ENCODE results near the gene LRRC2. TPM values are rescaled to one million over a fixed set of nuclear protein-coding genes. Genes with fewer than 3 reads are reported as not detected.

The LRRC2 gene
- total RNA-seq, 1 donor from 2014 or later, result 114 TPM

DNA sequence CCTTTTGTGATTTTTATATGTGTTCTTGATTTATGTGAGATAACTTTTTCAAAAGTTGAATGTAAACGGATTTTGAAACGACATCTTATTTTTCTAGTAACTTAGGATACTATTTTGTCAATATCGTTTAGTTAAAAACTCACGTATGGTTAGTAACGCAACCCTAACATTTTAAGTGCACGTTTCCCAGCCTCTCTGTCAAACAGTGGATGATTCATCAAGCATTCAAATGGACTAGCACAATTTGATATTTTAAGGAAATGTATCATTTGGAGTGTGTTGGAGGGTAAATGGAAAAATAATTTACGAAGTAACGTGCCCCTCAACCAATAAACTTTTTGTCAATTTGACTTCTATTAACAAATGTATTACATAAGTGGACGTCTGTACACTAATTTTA lies 45.0 kb downstream of the LRRC2 start:
- H3K27ac ChIP-seq (replicated peaks), result no peak overlapping the region
- TF ChIP-seq, protein P1, sequence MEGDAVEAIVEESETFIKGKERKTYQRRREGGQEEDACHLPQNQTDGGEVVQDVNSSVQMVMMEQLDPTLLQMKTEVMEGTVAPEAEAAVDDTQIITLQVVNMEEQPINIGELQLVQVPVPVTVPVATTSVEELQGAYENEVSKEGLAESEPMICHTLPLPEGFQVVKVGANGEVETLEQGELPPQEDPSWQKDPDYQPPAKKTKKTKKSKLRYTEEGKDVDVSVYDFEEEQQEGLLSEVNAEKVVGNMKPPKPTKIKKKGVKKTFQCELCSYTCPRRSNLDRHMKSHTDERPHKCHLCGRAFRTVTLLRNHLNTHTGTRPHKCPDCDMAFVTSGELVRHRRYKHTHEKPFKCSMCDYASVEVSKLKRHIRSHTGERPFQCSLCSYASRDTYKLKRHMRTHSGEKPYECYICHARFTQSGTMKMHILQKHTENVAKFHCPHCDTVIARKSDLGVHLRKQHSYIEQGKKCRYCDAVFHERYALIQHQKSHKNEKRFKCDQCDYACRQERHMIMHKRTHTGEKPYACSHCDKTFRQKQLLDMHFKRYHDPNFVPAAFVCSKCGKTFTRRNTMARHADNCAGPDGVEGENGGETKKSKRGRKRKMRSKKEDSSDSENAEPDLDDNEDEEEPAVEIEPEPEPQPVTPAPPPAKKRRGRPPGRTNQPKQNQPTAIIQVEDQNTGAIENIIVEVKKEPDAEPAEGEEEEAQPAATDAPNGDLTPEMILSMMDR (IDR thresholded peaks at IDR 0.05; ENCODE audit: borderline replicate concordance), result no peak
- no peaks in the 10 kb centered on the region for H3K4me1 ChIP-seq
- H3K36me3 ChIP-seq, result peaks cover 55% of the 10 kb centered on the region
- H3K27me3 ChIP-seq (ENCODE audit: low read depth), result no peaks in the 10 kb centered on the region
- H3K4me3 ChIP-seq, result no peak overlapping the region
- intact Hi-C loops (cut with micrococcal nuclease), result no loop called here
- no peaks in the 10 kb centered on the region for H3K9me3 ChIP-seq (replicated peaks)
- DNase-seq, result no peak

DNA sequence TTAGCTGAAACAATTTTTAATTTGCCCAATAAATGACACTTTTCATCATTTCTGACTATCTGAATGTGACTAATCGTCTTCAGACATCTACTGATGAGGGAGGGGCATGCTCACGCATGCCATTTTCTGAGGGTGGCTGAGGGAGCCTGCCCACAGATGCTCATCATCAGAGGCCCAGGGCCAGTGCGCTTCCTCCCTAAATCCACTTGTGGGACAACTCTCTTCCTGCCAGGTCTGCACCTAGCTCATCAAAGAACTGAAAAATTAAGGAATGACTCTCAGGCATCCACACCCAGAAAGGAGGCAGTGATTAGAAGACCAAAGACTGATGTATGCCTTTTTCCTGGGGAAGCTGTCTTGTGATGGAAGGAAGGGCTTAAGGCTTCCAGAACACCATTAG lies 45.6 kb downstream of the LRRC2 start:
- no peaks in the 10 kb centered on the region for H3K27me3 ChIP-seq (ENCODE audit: low read depth)
- no peak overlapping the region for H3K4me3 ChIP-seq
- H3K27ac ChIP-seq (replicated peaks), result no peak overlapping the region
- intact Hi-C loops (cut with micrococcal nuclease), result no loop called here
- DNase-seq, result no peak
- H3K9me3 ChIP-seq (replicated peaks), result no peaks in the 10 kb centered on the region
- TF ChIP-seq, protein P1 (IDR thresholded peaks at IDR 0.05; ENCODE audit: borderline replicate concordance), result no peak
- H3K36me3 ChIP-seq, result peaks cover 49% of the 10 kb centered on the region
- H3K4me1 ChIP-seq, result no peaks in the 10 kb centered on the region

DNA sequence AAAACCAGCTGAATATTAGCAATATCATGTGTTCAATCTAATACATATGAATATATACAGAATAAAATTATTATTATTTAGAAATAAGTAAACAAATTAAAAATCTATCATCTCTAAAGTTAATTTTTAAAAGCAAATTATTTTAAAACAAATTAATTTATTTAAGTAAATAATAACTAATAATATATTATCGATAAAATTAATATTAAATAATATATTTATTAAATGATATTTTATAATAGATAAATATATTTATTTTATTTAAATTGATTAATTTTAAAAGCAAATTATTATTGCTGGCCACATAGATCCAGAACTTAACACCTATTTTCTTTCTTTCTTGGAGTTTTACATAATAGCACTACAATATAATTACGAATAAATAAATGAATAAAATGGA lies 46.1 kb downstream of the LRRC2 start:
- TF ChIP-seq, protein P1 (IDR thresholded peaks at IDR 0.05; ENCODE audit: borderline replicate concordance), result no peak
- H3K4me1 ChIP-seq, result no peaks in the 10 kb centered on the region
- H3K9me3 ChIP-seq (replicated peaks), result no peaks in the 10 kb centered on the region
- DNase-seq, result no peak
- H3K4me3 ChIP-seq, result no peak overlapping the region
- intact Hi-C loops (cut with micrococcal nuclease), result no loop called here
- H3K36me3 ChIP-seq, result peaks cover 44% of the 10 kb centered on the region
- H3K27ac ChIP-seq (replicated peaks), result no peak overlapping the region
- no peaks in the 10 kb centered on the region for H3K27me3 ChIP-seq (ENCODE audit: low read depth)

DNA sequence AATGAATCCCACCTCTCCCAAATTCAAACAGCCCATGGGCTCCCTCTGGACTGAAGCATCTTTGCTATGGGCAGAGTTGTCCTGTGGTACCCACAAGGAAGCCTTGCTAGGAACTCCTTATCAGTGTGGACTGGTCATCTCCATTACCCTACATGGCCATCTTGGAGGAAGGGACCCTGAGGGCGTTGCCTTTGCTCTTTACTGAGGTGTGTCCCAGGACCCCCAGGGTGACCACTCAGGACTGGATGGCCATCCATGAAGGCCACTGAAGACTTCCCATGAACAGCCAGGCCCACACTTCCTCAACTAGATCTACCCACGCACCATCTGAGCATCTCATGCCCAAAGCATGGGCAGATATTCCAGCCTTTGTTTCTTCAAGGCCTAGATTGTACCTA lies 48.3 kb downstream of the LRRC2 start:
- Histone ChIP-seq H3K4me3 (no peak overlapping the region), H3K36me3 (peaks cover 42% of the 10 kb centered on the region), H3K4me1 (no peaks in the 10 kb centered on the region), H3K9me3 (replicated peaks) (no peaks in the 10 kb centered on the region), H3K27ac (replicated peaks) (no peak overlapping the region), H3K27me3 (ENCODE audit: low read depth) (no peaks in the 10 kb centered on the region)
- TF ChIP-seq, protein P1 (IDR thresholded peaks at IDR 0.05; ENCODE audit: borderline replicate concordance), result no peak
- DNase-seq, result no peak
- intact Hi-C loops (cut with micrococcal nuclease), result no loop called here

DNA sequence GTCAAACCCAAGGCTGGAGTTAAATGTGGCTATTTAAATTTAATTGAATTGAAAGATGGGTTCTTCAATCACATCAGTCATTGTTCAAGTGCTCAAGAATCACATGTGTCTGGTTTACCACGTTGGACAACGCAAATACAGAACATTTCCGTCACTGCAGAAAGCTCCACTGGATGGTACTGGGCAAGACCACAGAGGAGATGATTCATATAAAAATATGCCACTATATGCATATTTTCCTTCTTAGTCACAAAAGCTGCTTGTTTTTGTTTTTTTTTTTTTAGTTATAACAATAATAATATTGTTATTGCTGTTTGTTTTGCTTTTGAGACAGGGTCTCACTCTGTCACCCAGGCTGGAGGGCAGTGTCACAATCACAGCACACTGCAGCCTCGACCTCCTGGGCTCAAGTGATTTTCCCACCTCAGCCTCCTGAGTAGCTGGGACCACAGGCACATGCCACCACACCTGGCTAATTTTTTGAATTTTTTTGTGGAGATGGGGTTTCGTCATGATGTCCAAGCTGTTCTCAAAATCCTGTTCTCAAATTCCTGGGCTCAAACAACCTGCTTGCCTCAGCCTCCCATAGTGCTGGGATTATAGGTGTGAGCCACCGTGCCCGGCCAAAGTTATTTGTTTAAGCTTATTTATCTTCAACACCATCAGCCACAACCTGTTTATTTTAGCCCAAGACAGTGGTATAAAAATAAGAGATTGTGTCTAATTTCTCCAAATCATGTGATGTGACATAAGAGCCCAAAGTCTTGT lies 48.9 kb downstream of the LRRC2 start:
- no peak overlapping the region for H3K4me3 ChIP-seq
- H3K36me3 ChIP-seq, result peaks cover 41% of the 10 kb centered on the region
- intact Hi-C loops (cut with micrococcal nuclease), result no loop called here
- no peak for DNase-seq
- H3K9me3 ChIP-seq (replicated peaks), result no peaks in the 10 kb centered on the region
- no peaks in the 10 kb centered on the region for H3K27me3 ChIP-seq (ENCODE audit: low read depth)
- H3K27ac ChIP-seq (replicated peaks), result no peak overlapping the region
- TF ChIP-seq, protein P1 (IDR thresholded peaks at IDR 0.05; ENCODE audit: borderline replicate concordance), result no peak
- H3K4me1 ChIP-seq, result no peaks in the 10 kb centered on the region

Measured in left ventricle myocardium inferior (tissue), 1 donor.